Memory B cell (primary cell): ENCODE results near the gene JAK3.
"Not testable (repeated sequence)": the region's sequence is repeated elsewhere in the genome, so short reads cannot be mapped to it uniquely, and the experiment has no call there.

Experiments used
- ATAC-seq: fragments of 150-1000 bp; cut with Tn5 transposase; 2 replicates; pipeline ENCODE4 v1.10.0; 2021; ENCODE audit warnings: low read depth, mild to moderate bottlenecking, moderate library complexity
- DNase-seq, 2 donors: peaks; one replicate each; pipeline ENCODE4 v3.0.0; 2022; ENCODE audit warnings: low spot score in 2 of 2
- H3K27ac Mint-ChIP-seq: one replicate; pipeline ENCODE4 v1.8.0; 2022; ENCODE audit warnings: mild to moderate bottlenecking, moderate library complexity, mixed read lengths
- H3K27me3 Mint-ChIP-seq: one replicate; pipeline ENCODE4 v1.8.0; 2022; ENCODE audit warnings: mixed read lengths
- H3K36me3 Mint-ChIP-seq: one replicate; pipeline ENCODE4 v1.8.0; 2022; ENCODE audit warnings: mild to moderate bottlenecking, mixed read lengths
- H3K4me1 Mint-ChIP-seq: one replicate; pipeline ENCODE4 v1.8.0; 2022; ENCODE audit warnings: mixed read lengths
- H3K4me3 Mint-ChIP-seq: one replicate; pipeline ENCODE4 v1.8.0; 2022; ENCODE audit warnings: mild to moderate bottlenecking, moderate library complexity, mixed read lengths
- H3K9me3 Mint-ChIP-seq: one replicate; pipeline ENCODE4 v1.8.0; 2022; ENCODE audit warnings: mixed read lengths

Gene JAK3

DNA sequence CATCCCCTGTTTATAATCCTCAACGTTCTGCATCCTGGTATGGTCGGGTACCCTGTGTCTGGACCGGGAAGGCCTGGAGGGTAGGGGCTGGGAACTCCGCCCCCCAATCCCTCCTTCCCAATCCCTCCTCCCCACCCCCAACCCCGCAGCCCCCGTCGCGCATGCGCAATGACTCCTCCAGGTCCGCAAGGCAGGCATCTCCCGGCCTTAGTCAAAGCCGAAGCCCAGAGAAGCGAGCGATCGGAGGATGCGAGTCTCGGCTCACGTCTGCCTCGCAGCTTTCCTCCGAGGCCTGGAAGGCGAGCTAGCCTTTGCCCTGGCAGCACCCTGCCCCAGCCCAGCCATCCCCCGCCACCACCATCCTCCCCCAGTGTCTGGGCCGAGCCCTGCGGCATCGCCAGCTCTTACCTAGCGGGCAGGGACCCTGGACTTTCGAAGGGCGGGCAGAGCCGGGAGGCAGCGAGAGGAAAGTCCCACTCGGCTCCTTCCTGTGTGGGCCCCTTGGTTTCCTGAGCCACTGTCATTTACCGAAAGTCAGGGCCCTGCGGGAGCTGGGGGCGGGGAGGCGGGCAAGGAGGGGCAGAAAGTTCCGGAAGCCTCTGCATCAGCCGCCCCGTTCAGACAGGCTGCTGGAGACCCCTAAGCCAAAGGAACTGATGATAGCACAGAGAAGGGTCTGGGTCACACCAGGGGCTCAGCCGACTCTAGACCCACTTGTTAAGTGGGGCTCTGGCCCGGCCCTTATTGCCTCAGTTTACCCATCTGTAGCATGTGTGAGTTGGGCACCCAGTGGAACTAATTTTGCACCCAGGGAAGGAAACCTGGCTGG is at the start of gene JAK3:
Gene JAK3 (minus strand): TSS at position 445 of the 829 bp plus-strand sequence. CDS start 3,565 bp downstream, outside the sequence.
- ATAC-seq (peak; percentile 80), DNase-seq (peak; percentile 66 to 70)
- Mint-ChIP-seq H3K36me3 (peaks cover 5% of the 10 kb centered on the region), H3K4me3 (peak within 1 kb of the TSS; percentile 90), H3K27me3 (no peaks in the 10 kb centered on the region), H3K27ac (peak within 1 kb of the TSS; percentile 93), H3K4me1 (peaks cover 42% of the 10 kb centered on the region), H3K9me3 (no peaks in the 10 kb centered on the region)

DNA sequence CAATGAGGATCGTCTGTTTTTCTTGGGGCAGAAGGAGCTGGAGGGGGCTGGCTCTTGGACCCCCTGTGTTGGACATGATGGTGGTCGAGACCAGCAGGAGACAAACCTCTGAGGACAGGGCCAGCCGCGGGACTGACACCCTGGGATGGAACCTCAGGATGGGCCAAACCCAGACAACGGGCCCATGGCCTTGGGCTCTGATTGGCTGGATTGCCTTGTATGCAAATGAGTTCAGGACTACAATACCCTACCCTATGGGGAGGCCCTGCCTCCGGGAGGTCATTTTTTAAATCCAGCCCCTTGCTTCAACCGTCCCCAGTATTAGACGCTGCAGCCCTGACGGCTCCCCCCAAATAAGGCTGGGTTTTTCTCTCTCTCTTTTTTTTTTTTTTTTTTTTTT is 46.0 kb upstream of the JAK3 start:
- Mint-ChIP-seq H3K27ac (no peak overlapping the region), H3K27me3 (peaks cover 7% of the 10 kb centered on the region), H3K4me1 (no peaks in the 10 kb centered on the region), H3K36me3 (no peaks in the 10 kb centered on the region), H3K9me3 (no peaks in the 10 kb centered on the region), H3K4me3 (no peak overlapping the region)
- DNase-seq (no peak), ATAC-seq (no peak)

DNA sequence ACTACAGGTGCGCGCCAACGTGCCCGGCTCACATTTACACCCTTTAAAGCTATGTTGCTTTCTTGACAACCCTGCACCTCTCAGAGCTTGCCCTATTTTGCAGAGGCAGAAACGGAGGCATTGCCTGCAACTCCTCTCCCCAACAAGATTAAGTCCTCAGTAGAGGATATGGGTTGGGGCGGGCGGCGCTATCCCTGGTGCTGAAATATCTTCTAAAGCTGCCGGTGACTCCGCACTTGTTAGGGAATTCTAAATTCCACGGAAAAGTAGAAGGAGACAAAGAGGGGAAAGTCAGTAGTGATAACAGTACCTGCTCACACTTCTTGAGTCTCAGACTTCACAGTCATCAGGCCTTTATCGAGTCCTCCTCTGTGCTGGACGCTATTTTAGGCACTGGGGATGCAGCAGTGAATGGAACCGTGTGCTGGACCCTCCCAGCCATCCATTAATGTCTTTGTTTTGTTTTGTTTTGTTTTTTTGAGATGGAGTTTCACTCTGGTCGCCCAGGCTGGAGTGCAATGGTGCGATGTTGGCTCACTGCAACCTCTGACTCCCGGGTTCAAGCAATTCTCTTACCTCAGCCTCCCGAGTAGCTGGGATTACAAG is 41.9 kb upstream of the JAK3 start:
- DNase-seq = no peak

DNA sequence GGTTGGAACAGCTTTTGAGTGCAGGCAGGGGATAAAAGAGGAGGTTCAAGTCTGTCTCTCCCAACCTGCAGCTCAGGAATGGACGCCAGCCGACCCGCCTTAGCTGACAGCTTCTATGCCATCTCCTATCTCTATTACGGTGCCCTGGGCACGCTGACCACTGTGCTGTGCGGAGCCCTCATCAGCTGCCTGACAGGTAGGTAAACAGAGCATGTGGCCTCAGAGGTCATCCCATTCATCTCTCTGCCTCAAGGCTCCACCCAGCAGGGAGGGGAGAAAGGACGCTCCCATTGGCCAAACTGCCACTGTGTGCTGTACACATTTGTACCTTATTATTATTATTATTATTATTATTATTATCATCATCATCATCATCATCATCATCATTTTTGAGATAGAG is 40.5 kb upstream of the JAK3 start:
- Mint-ChIP-seq H3K27me3 (peaks cover 2% of the 10 kb centered on the region), H3K27ac (no peak overlapping the region), H3K9me3 (no peaks in the 10 kb centered on the region), H3K4me3 (no peak overlapping the region), H3K36me3 (no peaks in the 10 kb centered on the region), H3K4me1 (peaks cover 16% of the 10 kb centered on the region)
- DNase-seq (no peak), ATAC-seq (no peak)

More for the DNA sequence above, 41.9 kb upstream of the JAK3 start:
- Mint-ChIP-seq H3K36me3 (no peaks in the 10 kb centered on the region), H3K4me1 (peaks cover 10% of the 10 kb centered on the region), H3K4me3 (no peak overlapping the region), H3K27ac (no peak overlapping the region), H3K27me3 (peaks cover 5% of the 10 kb centered on the region), H3K9me3 (no peaks in the 10 kb centered on the region)
- no peak for ATAC-seq

DNA sequence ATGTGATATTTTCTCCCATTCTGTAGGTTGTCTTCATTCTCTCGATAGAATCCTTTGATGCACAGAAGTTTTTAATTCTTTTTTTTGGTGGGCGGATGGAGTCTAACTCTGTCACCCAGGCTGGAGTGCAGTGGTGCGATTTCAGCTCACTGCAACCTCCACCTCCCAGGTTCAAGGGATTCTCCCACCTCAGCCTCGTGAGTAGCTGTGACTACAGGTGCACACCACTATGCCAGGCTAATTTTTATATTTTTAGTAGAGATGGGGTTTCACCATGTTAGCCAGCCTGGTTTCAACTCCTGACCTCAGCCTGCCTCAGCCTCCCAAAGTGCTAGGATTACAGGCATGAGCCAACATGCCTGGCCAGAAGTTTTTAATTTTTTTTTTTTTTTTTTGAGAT is 39.4 kb upstream of the JAK3 start:
- ATAC-seq, H3K9me3 Mint-ChIP-seq: not testable (repeated sequence)

DNA sequence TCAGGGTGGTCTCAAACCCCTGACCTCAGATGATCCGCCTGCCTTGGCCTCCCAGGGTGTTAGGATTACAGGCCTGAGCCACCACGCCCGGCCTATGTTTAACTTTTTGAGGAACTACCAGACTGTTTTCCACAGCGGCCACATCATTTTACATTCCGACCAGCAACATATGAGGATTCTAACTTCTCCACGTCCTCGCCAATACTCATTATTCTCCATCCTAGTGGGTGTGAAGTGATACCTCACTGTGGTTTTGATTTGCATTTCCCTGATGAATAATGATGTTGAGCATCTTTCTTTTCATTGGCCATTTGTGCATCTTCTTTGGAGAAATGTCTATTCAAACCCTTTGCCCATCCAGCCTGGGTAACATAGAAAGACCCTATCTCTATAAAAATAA is 38.7 kb upstream of the JAK3 start:
- Mint-ChIP-seq H3K9me3 (no peaks in the 10 kb centered on the region), H3K36me3 (no peaks in the 10 kb centered on the region), H3K27ac (no peak overlapping the region), H3K4me1 (peaks cover 18% of the 10 kb centered on the region), H3K4me3 (peak overlapping the region; percentile 11), H3K27me3 (peaks cover 3% of the 10 kb centered on the region)
- ATAC-seq = no peak
- no peak for DNase-seq

More for the DNA sequence above, 39.4 kb upstream of the JAK3 start:
- H3K27ac Mint-ChIP-seq, H3K36me3 Mint-ChIP-seq, DNase-seq, H3K27me3 Mint-ChIP-seq, H3K4me3 Mint-ChIP-seq: not testable (repeated sequence)
- peaks cover 16% of the 10 kb centered on the region for H3K4me1 Mint-ChIP-seq

DNA sequence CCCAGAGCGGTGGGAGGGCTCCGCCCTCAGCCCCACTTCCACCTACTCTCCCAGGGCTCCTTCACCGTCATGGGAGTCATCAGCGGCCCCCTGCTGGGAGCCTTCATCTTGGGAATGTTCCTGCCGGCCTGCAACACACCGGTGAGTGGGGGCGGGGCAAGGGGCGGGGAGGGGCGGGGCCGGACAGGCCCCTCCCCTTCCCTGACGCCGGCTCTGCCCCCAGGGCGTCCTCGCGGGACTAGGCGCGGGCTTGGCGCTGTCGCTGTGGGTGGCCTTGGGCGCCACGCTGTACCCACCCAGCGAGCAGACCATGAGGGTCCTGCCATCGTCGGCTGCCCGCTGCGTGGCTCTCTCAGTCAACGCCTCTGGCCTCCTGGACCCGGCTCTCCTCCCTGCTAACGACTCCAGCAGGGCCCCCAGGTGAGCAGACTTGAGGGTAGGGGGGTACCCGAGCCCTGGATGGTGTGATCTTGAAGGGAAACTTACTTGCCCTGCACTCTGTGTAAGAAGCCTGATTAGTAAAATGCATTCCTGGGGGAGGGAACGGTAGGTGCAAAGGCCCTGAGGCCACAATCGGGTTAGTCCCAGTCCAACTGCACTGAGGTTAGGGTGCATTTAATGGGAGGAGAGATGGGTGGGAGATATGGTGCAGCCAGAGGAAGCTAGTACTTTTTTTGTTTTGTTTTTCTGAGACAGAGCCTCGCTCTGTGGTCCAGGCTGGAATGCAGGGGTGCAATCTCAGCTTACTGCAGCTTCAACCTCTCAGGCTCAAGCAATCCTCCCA is 36.0 kb upstream of the JAK3 start:
- no peaks in the 10 kb centered on the region for H3K36me3 Mint-ChIP-seq
- no peak for DNase-seq
- peak; percentile 7 for ATAC-seq
- peaks cover 20% of the 10 kb centered on the region for H3K4me1 Mint-ChIP-seq
- H3K4me3 Mint-ChIP-seq = peak overlapping the region; percentile 21
- no peaks in the 10 kb centered on the region for H3K9me3 Mint-ChIP-seq
- H3K27me3 Mint-ChIP-seq = peaks cover 4% of the 10 kb centered on the region
- peak overlapping the region; percentile 76 for H3K27ac Mint-ChIP-seq

DNA sequence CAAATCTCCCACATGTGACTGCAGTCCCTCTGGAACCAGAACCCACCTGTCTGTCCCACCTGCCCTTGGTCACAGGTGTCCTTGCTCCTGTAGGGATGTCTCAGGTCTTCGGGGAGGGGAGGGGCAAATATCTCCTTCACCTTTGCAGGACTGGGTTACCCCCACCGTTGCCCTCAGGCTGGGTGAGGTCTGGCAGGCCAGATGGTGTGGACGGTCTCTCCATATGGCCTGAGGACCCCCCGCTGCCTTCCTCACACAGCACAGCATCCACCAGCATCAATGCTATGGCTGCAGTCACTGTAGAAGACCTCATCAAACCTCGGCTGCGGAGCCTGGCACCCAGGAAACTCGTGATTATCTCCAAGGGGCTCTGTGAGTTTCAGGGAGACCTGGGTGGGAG is 33.9 kb upstream of the JAK3 start:
- H3K27me3 Mint-ChIP-seq = peaks cover 3% of the 10 kb centered on the region
- H3K9me3 Mint-ChIP-seq = no peaks in the 10 kb centered on the region
- H3K4me1 Mint-ChIP-seq = peaks cover 20% of the 10 kb centered on the region
- peak overlapping the region; percentile 51 for H3K27ac Mint-ChIP-seq
- DNase-seq (no peak), ATAC-seq (no peak)
- no peak overlapping the region for H3K4me3 Mint-ChIP-seq
- H3K36me3 Mint-ChIP-seq = no peaks in the 10 kb centered on the region

DNA sequence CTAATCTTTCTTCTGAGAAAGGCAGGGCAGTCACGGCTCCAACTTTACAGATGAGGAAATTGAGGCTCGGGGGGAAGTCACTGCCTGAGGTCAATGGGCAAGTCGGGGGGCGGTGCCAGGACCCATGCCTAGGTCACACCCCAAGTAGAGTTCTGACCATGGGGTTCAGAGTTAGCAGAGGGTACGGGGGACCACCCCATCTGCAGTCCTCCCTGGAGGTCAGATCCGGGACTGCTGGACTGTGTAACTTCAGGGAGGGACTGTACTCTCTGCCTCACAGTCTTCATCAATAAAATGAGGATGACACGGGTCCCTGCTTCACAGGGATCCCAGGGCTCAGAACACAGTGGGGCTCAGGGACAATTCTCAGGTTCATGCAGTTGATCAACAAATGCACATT is 31.7 kb upstream of the JAK3 start:
- Mint-ChIP-seq H3K27ac (no peak overlapping the region), H3K36me3 (no peaks in the 10 kb centered on the region), H3K27me3 (peaks cover 3% of the 10 kb centered on the region), H3K9me3 (no peaks in the 10 kb centered on the region), H3K4me1 (peaks cover 12% of the 10 kb centered on the region), H3K4me3 (no peak overlapping the region)
- no peak for DNase-seq
- ATAC-seq = no peak

DNA sequence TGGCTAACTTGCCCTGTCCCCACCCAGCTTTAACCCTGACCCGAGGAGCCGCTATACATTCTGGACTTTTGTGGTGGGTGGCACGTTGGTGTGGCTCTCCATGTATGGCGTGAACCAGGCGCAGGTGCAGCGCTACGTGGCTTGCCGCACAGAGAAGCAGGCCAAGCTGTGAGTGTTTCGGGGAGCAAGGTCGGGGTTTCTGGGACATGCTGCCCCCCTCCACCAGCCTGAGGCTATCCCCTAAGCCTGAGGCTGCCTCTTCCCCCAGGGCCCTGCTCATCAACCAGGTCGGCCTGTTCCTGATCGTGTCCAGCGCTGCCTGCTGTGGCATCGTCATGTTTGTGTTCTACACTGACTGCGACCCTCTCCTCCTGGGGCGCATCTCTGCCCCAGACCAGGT is 29.9 kb upstream of the JAK3 start:
- Mint-ChIP-seq H3K9me3 (no peaks in the 10 kb centered on the region), H3K27me3 (peaks cover 3% of the 10 kb centered on the region), H3K36me3 (no peaks in the 10 kb centered on the region), H3K27ac (no peak overlapping the region), H3K4me3 (no peak overlapping the region), H3K4me1 (peaks cover 13% of the 10 kb centered on the region)
- ATAC-seq (no peak), DNase-seq (no peak)

DNA sequence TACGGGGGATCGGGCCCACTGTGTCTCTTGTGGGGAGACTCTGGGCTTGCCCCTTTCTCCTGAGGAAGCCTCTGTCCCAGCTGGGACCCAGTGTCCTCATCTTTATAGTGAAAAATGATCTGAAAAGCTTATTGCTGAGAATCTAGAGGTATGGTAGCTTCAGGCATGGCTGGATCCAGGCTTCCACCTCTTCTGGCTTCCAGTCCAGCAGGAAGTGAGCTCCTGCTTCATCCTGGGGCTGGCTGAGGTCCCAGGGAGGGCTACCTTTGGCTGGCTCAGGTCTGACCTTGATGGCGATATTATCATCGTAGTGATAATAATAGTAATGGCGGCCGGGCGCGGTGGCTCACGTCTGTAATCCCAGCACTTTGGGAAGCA is 27.0 kb upstream of the JAK3 start:
- DNase-seq = no peak
- Mint-ChIP-seq H3K4me1 (peaks cover 18% of the 10 kb centered on the region), H3K9me3 (no peaks in the 10 kb centered on the region), H3K4me3 (peak overlapping the region; percentile 57), H3K27me3 (peaks cover 6% of the 10 kb centered on the region), H3K27ac (no peak overlapping the region), H3K36me3 (no peaks in the 10 kb centered on the region)
- ATAC-seq = no peak

DNA sequence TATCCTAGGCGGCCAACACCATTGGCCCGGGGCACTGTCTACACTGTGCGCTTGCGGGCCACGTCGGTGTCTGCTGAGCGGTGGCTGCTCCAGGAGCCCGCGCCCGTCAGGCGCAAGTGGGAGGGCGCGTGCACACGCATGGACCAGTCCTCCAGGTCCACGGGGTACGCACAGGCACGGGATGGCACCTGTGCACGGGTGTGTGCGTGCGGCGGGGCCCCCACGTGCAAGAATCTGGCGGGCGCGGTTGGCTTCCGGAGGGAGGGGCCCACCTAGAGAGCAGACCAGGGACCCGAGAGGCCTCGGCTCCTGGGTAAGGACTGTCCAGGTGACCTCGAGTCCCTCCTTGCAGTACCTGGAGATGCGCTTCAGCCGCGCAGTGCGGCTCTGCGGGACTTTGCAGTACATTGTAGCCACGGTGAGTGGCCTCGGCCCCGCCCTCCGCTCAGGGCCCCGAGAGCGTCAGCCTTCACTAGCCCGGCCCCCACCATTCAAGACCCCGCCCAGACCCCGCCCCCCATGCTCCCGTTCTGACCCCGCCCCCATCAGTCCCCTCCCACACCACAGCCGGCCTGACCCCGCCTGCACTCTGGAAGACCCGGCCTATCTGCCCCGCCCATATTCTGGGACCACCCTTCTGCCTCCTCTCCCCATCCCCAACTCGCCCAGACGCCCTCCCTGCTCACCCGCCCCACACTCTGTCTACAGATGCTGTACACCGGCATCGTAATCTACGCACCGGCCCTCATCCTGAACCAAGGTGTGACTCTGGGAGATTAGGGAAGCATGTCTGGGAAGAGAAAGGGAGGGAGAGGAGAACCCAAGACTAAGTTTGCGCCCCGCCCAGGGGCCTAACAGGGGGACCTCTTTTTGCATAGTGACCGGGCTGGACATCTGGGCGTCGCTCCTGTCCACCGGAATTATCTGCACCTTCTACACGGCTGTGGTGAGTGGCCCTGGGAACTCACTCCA is 26.3 kb upstream of the JAK3 start:
- DNase-seq = peak; percentile 54 to 61

DNA sequence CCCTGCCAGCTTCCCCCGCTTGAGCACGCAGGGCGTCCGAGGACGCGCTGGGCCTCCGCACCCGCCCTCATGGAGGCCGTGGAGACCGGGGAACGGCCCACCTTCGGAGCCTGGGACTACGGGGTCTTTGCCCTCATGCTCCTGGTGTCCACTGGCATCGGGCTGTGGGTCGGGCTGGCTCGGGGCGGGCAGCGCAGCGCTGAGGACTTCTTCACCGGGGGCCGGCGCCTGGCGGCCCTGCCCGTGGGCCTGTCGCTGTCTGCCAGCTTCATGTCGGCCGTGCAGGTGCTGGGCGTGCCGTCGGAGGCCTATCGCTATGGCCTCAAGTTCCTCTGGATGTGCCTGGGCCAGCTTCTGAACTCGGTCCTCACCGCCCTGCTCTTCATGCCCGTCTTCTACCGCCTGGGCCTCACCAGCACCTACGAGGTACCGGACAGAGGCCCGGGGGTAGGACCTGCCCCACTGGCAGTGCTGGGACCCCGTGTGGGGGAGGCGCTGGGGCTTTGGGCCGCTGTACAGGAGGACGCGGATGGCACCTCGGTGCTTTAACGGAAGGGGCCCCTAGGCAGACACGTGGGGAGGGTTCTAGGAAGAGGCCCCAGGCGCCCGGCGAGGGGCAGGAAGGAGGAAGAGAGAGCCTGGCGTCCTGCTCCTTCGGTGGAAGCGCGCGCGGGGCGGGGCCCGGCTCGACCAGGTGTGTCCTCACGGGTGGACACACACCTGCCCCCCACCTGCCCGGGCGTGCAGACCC is 24.6 kb upstream of the JAK3 start:
- Mint-ChIP-seq H3K9me3 (no peaks in the 10 kb centered on the region), H3K4me3 (peak overlapping the region; percentile 63), H3K4me1 (peaks cover 18% of the 10 kb centered on the region), H3K27ac (no peak overlapping the region), H3K27me3 (peaks cover 4% of the 10 kb centered on the region), H3K36me3 (no peaks in the 10 kb centered on the region)
- peak; percentile 10 for ATAC-seq
- DNase-seq = peak in 1 of 2 donors; percentile 46

More for the DNA sequence above, 26.3 kb upstream of the JAK3 start:
- H3K4me3 Mint-ChIP-seq = peak overlapping the region; percentile 66
- peaks cover 6% of the 10 kb centered on the region for H3K27me3 Mint-ChIP-seq
- ATAC-seq = peak; percentile 82
- H3K9me3 Mint-ChIP-seq = no peaks in the 10 kb centered on the region
- H3K27ac Mint-ChIP-seq = no peak overlapping the region
- peaks cover 18% of the 10 kb centered on the region for H3K4me1 Mint-ChIP-seq
- H3K36me3 Mint-ChIP-seq = no peaks in the 10 kb centered on the region
